ENCODE results near the gene MOB3A. TPM values are rescaled to one million over a fixed set of nuclear protein-coding genes. Genes with fewer than 3 reads are reported as not detected.
A peak's percentile ranks its signal among the peaks of the same experiment; 100 is the strongest.

MOB3A gene
- total RNA-seq, 1 donor from 2014 or later: 28.1 TPM

- ATAC-seq: no peak
These were observed 14.0 kb downstream of the MOB3A start for GRCh38 chr19:2081873-2082810.

GRCh38 chr19:2080336-2080988 is 15.7 kb downstream of the MOB3A start:
- ATAC-seq: peak; percentile 12

- ATAC-seq: no peak
These were observed 16.2 kb downstream of the MOB3A start for GRCh38 chr19:2079865-2080301.

GRCh38 chr19:2079076-2079864 is 16.9 kb downstream of the MOB3A start:
- no peak for ATAC-seq

GRCh38 chr19:2077833-2078619 is 18.1 kb downstream of the MOB3A start:
- ATAC-seq: no peak

GRCh38 chr19:2077398-2077797 is 18.7 kb downstream of the MOB3A start:
- no peak for ATAC-seq

- ATAC-seq: no peak
These were observed 19.6 kb downstream of the MOB3A start for GRCh38 chr19:2076526-2076944.

GRCh38 chr19:2072757-2073551 is 23.2 kb downstream of the MOB3A start:
- no peak for ATAC-seq

- ATAC-seq: no peak
These were observed 25.0 kb downstream of the MOB3A start for GRCh38 chr19:2070986-2071673.

GRCh38 chr19:2070436-2070827 is 25.7 kb downstream of the MOB3A start:
- no peak for ATAC-seq

- no peak for ATAC-seq
These were observed 31.2 kb downstream of the MOB3A start for GRCh38 chr19:2064788-2065524.

- ATAC-seq: no peak
These were observed 31.7 kb downstream of the MOB3A start for GRCh38 chr19:2064395-2064787.

- ATAC-seq: no peak
These were observed 32.3 kb downstream of the MOB3A start for GRCh38 chr19:2063824-2064223.

- no peak for ATAC-seq
These were observed 33.4 kb downstream of the MOB3A start for GRCh38 chr19:2062770-2063169.

- no peak for ATAC-seq
These were observed 33.8 kb downstream of the MOB3A start for GRCh38 chr19:2062389-2062729.

- peak; percentile 81 for ATAC-seq
These were observed 34.4 kb downstream of the MOB3A start for GRCh38 chr19:2061495-2062388.

- peak; percentile 45 for ATAC-seq
These were observed 35.1 kb downstream of the MOB3A start for GRCh38 chr19:2060884-2061494.

GRCh38 chr19:2059422-2060201 is 36.5 kb downstream of the MOB3A start:
- ATAC-seq: peak; percentile 73
